ENCODE data around the gene EXTL1.
A peak's percentile ranks its signal among the peaks of the same experiment; 100 is the strongest.

Gene EXTL1

DNA sequence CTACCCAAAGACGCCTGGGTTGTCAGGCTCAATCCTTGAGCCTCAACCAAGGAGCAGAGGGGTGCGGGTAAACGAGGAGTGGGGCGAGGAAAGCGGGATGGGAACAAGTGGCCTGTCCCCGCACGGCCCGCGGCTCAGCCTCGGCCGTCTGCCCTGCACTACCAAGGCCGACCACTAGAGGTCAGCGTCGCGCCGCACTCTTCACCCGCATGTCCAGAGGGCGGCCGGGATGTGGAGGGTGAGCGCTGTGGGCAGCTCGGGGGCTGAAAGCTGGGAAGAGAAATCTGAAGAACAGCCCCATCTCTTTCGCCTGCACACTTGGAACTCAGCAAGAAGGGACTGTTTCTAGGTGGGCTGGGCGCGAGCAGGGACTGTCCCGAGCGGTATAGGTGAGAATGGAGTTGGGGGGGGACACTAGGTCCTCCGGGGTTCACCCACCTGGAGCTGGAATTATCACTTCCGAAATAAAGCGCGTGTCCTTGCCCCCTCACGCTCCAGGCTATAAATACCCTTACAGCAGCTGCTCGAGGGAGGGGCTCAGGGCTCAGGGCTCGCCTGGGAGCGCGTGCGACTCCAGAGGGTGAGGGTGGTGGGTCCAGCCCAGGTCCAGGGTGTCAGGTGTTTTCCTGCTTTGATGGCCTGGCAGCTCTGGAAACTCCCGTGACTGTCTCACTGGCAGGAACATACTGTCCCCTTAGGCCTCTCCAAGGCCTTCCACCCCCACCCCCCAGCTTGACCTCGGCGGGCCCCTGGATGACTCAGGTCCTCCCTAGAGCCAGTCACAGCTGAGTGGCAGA is 14.6 kb downstream of the EXTL1 start:
- H3K27me3 ChIP-seq = peaks cover 70% of the 10 kb centered on the region
- peak overlapping the region; percentile 89 to 91 for H3K4me3 ChIP-seq (ENCODE audit: low read depth in 1 of 2, low read length in 1 of 2)
- no peaks in the 10 kb centered on the region for H3K9me3 ChIP-seq
- H3K36me3 ChIP-seq = no peaks in the 10 kb centered on the region
- peaks cover 12% of the 10 kb centered on the region in 2 experiments for H3K4me1 ChIP-seq (ENCODE audit: control insufficient read depth in 1 of 2, insufficient read depth in 1 of 2, low read depth in 1 of 2, low read length in 1 of 2)
- TF ChIP-seq, protein P1, sequence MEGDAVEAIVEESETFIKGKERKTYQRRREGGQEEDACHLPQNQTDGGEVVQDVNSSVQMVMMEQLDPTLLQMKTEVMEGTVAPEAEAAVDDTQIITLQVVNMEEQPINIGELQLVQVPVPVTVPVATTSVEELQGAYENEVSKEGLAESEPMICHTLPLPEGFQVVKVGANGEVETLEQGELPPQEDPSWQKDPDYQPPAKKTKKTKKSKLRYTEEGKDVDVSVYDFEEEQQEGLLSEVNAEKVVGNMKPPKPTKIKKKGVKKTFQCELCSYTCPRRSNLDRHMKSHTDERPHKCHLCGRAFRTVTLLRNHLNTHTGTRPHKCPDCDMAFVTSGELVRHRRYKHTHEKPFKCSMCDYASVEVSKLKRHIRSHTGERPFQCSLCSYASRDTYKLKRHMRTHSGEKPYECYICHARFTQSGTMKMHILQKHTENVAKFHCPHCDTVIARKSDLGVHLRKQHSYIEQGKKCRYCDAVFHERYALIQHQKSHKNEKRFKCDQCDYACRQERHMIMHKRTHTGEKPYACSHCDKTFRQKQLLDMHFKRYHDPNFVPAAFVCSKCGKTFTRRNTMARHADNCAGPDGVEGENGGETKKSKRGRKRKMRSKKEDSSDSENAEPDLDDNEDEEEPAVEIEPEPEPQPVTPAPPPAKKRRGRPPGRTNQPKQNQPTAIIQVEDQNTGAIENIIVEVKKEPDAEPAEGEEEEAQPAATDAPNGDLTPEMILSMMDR (IDR thresholded peaks at IDR 0.05) = peak; percentile 98
- H3K27ac ChIP-seq = peak overlapping the region; percentile 54

DNA sequence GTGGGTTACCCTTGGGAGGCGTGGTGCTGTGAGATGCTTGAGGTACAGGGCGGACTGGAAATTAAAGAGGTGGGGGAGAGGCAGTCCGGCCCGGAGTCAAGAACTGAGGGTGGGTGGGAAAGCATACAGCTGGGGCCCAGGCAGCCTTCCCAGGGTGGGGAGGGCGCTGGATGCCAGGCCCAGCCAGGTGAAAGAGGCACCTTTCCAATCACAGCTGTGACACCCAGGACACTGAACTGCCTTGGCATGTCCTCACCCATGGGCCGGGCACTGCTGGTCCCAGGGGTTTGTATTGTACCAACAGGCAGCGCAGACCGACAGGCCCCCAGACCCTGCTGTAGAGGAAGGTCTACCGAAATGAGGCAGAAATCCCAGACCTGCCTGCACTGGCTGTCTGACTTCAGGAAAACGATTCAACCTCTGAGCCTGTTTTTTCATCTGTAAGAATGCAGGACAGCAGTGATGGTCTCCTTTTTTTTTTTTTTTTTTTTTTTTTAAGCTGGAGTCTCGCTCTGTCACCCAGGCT is 15.2 kb downstream of the EXTL1 start:
- no peaks in the 10 kb centered on the region for H3K36me3 ChIP-seq
- no peak overlapping the region for H3K27ac ChIP-seq
- H3K4me1 ChIP-seq (ENCODE audit: control insufficient read depth in 1 of 2, insufficient read depth in 1 of 2, low read depth in 1 of 2, low read length in 1 of 2) = peaks cover 12% of the 10 kb centered on the region in 2 experiments
- peaks cover 76% of the 10 kb centered on the region for H3K27me3 ChIP-seq
- H3K9me3 ChIP-seq = no peaks in the 10 kb centered on the region
- TF ChIP-seq, protein P1 (IDR thresholded peaks at IDR 0.05) = no peak
- no peak overlapping the region for H3K4me3 ChIP-seq (ENCODE audit: low read depth in 1 of 2, low read length in 1 of 2)

DNA sequence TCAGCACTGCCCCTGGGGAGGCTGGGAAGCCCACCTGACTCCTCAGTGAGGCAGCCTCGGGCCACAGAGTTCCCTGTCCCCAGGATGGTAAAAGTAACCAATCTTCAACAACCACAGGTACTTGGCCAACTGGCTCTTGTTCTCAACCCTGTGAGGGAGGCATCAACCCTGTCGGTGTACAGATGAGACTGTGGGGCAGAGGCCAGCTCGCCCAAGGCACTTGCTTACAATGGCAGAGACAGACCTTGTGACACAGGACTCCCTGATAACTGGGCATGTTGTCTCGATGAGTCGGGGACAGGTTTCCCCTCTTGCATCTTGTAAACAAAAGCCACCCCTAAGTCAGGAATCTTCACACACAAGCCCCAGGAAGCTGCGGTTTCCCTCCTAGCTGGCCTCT is 16.3 kb downstream of the EXTL1 start:
- TF ChIP-seq, protein P1 (IDR thresholded peaks at IDR 0.05) = no peak
- H3K4me3 ChIP-seq (ENCODE audit: low read depth in 1 of 2, low read length in 1 of 2) = no peak overlapping the region
- peaks cover 12% of the 10 kb centered on the region in 2 experiments for H3K4me1 ChIP-seq (ENCODE audit: control insufficient read depth in 1 of 2, insufficient read depth in 1 of 2, low read depth in 1 of 2, low read length in 1 of 2)
- no peak overlapping the region for H3K27ac ChIP-seq
- H3K27me3 ChIP-seq = peaks cover 76% of the 10 kb centered on the region
- H3K9me3 ChIP-seq = no peaks in the 10 kb centered on the region
- H3K36me3 ChIP-seq = no peaks in the 10 kb centered on the region

DNA sequence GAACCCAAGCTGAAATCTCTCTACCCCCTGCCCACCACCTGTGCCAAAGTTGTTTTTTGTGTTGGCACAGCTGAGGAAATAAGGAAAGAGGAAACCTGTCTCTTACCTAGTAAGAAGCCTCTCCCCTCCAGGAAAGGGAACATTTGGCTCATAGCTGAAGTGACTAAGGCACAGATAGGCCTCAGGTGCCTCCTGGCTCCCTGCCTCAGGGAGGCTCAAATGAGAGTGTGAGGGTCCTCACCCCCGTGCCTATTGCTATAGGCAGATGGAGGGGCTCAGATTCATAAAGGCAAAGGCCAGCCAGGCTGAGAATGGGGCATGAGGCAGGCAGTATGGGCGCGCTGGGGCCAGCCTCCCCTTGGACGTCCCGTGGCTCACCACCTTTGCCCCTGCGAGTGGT is 16.9 kb downstream of the EXTL1 start:
- H3K27me3 ChIP-seq = peaks cover 76% of the 10 kb centered on the region
- H3K9me3 ChIP-seq = no peaks in the 10 kb centered on the region
- H3K36me3 ChIP-seq = no peaks in the 10 kb centered on the region
- TF ChIP-seq, protein P1 (IDR thresholded peaks at IDR 0.05) = no peak
- H3K4me3 ChIP-seq (ENCODE audit: low read depth in 1 of 2, low read length in 1 of 2) = no peak overlapping the region
- peaks cover 12% of the 10 kb centered on the region in 2 experiments for H3K4me1 ChIP-seq (ENCODE audit: control insufficient read depth in 1 of 2, insufficient read depth in 1 of 2, low read depth in 1 of 2, low read length in 1 of 2)
- H3K27ac ChIP-seq = no peak overlapping the region

DNA sequence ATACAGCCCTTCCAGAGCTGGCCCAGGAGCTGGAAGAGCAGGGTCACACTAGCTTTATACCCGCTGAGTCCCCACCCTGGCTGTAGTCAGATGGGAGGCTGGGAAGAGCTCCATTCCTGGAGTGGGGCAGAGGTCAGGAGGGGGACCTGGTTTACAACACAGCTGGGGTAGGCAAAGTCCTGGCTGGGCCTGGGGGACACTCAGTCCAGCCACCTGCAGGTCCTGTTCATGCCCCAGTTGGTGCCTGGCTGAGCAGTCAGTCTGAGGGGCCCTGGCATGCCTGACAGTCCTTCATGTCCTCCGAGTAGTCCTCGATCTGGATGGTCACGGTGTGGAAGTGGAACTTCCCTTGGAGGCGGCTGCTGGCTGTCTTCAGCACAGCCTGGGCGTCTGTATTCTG is 17.3 kb downstream of the EXTL1 start:
- H3K27ac ChIP-seq = no peak overlapping the region

More for the DNA sequence above, 17.3 kb downstream of the EXTL1 start:
- Histone ChIP-seq H3K9me3 (no peaks in the 10 kb centered on the region), H3K4me1 (ENCODE audit: control insufficient read depth in 1 of 2, insufficient read depth in 1 of 2, low read depth in 1 of 2, low read length in 1 of 2) (peaks cover 12% of the 10 kb centered on the region in 2 experiments), H3K4me3 (ENCODE audit: low read depth in 1 of 2, low read length in 1 of 2) (no peak overlapping the region), H3K27me3 (peaks cover 76% of the 10 kb centered on the region), H3K36me3 (no peaks in the 10 kb centered on the region)
- TF ChIP-seq, protein P1 (IDR thresholded peaks at IDR 0.05) = no peak
